Stimulated activated CD4-positive, alpha-beta T cell treated with anti-CD3 and anti-CD28 coated beads, Interleukin-2, amount 100 ng/mL, for 24 hours (primary cell): Measurements from ENCODE around the gene CD81.
"Not testable (repeated sequence)": the region's sequence is repeated elsewhere in the genome, so short reads cannot be mapped to it uniquely, and the experiment has no call there.

Experiments used
- DNase-seq, 2 donors: peaks; one replicate each; pipeline ENCODE4 v3.0.0-alpha.2; 2020

Gene CD81

DNA sequence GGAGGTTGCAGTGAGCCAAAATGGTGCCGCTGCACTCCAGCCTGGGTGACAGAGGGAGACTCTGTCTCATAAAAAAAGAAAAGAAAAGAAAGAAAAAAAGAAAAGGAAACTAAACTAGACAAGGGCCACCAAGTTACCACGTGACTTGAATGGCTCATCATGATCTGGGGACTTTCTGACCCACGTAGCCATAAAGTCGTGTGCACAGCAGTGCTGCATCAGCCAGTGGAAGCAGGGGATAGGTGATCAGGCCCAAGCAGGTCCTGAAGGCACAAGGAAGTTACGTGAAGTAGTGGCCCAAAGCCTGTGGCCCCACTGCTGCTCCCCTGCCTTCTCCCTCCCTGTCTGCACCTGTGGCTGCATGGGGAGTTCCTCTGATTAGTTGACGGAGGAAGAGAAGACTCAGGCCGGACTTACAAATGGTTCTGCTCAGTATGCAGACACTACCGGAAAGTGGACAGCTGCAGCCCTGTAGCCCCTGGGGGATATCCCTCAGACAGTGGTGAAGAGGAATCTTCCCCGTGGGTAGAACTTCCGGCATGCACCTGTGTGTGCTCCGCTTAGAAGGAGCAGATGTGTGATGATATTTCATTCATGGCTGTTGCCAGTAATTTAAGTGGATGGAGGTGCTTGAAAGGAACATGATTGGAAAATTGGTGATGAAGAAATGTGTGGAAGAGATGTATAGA lies 18.2 kb upstream of the CD81 start:
- no peak for DNase-seq

DNA sequence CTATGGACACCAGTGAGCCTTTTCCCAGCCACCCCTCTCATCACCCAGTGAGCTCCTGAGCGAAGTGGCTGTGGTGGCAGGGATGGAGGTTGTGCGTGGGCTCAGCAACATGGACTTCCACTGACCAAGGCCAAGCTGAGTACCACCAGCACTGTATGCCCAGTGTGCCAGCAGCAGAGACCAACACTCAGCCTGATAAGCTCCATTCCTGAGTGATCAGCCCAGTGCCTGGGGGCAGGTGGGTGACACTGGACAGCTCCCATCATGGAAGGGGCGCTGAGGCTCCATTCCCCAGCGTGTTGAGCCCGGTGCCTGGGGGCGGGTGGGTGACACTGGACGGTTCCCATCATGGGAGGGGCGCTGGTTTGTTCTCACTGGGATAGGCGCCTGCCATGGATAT lies 17.6 kb upstream of the CD81 start:
- DNase-seq: no peak

DNA sequence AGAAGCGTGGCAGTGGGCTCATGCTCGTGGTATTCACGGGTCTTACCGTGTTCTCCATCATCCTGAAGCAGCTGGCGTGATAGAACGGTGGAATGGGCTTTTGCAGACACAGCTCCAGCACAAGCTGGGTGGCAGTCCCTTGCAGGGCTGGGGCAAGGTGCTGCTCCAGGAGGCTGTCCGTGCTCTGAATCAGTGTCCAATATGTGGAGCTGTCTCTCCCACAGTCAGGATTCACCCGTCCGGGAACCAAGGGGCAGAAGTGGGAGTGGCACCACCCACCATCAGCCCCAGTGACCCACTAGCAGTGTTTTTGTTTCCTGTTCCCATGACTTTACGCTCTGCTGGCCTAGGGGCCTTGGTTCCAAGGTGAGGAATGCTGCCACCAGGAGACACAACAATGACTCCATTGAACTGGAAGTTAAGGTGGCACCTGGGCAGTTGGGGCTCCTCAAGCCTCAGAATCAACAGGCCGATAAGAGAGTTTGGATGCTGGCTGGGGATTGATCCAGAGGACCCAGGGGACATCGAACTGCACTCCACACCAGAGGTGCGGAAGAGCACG lies 16.9 kb upstream of the CD81 start:
- no peak for DNase-seq

DNA sequence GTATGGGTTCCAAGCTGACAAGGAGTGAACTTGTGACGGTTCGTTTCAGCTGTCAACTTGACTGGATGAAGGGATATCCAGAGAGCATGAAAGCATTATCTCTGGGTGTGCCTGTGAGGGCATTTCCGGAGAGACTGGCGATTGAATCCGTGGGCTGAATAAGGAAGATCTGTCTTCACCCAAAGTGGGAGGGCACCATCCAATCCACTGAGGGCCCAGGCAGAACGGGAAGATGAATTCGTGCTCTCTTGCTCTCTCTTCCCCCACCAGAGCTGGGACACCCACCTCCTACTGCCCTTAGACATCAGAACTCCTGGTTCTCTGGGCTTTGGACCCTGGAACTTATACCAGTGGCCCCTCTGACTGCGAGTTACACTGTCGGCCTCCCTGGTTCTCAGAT lies 15.5 kb upstream of the CD81 start:
- DNase-seq: no peak

DNA sequence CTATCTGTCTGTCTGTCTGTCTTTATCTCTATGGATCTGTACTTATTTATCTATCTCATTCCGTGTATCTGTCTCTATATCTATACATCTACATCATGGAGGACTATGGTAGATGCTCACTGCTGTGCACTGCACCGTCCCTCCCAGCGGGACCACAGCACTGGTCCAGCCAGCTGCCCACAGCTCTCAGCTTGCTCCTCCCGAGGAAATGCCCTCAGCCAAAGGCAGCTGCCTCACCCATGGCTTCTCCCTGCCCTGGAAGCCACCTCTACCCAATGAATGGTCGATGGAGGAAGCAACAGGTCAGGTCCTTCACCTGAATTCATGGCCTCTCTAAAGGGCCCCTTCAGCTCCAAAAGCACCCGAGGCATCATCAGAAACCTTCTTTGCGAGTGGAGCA lies 14.7 kb upstream of the CD81 start:
- DNase-seq: no peak

DNA sequence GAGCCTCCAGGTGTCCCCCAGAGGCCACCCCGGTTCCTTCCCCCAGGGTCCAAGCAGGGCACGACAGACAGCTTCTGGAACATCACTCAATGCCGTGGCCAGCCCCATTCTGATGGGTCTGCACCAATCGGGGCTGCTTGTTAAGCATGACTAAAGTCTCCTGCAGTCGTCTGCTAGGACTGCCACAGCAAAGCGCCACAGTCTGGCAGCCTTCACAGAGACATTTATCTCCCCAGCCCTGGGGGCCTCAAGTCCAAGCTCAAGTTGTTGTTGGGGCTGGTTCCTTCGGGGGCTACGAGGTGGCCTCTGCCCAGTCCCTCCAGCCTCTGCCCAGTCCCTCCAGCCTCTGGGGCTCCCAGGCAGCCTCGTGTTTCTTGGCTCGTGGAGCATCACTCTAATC lies 14.0 kb upstream of the CD81 start:
- no peak for DNase-seq

DNA sequence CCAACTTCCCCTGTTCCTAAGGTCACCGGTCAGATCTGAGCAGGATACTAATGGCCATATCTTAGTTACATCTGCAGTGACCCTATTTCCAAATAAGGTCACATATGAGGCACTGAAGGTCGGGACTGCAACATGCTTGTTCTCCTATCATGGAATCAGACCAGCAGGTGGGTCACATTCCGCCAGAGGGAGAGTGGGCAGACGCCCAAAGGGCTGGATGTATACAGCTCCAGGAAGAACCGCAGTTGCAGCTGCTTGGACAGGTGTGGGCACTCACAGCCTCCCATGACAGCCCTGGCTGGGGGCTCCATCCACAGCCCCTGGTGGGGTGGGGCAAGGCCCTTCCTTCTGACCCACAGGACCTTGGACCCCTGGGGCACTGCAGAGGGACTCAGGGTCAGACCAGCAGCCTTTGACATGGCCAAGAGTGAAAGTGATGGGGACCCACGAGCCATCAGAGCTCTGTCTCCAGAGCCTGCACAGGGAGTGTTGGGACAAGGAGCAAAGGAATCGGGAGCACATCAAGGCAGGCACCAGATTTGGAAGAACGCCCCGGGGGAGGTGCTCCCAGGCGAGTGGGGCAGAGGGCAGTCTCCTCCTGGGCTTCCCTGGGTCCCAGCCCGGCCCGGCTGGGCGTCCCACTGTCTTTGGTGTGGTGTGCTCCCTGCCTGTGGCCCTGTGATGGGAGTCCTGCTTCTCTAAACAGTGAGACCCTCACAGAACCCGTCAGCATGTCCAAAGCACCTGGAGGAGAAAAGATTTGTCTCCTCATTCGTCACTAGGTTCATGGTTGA lies 13.3 kb upstream of the CD81 start:
- no peak for DNase-seq

DNA sequence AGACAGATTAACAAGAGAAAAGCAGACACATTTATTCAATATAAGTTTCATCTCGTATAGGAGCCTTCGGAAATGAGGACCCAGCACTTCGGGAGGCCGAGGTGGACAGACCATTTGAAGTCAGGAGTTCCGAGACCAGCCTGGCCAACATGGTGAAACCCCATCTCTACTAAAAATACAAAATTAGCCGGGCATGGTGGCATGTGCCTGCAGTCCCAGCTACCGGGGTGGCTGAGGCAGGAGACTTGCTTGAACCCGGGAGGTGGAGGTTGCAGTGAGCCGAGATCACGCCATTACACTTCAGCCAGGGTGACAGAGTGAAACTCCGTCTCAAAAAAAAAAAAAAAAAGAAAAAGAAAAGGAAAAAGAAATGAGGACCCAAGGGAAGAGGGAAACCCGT lies 12.7 kb upstream of the CD81 start:
- not testable (repeated sequence) for DNase-seq

DNA sequence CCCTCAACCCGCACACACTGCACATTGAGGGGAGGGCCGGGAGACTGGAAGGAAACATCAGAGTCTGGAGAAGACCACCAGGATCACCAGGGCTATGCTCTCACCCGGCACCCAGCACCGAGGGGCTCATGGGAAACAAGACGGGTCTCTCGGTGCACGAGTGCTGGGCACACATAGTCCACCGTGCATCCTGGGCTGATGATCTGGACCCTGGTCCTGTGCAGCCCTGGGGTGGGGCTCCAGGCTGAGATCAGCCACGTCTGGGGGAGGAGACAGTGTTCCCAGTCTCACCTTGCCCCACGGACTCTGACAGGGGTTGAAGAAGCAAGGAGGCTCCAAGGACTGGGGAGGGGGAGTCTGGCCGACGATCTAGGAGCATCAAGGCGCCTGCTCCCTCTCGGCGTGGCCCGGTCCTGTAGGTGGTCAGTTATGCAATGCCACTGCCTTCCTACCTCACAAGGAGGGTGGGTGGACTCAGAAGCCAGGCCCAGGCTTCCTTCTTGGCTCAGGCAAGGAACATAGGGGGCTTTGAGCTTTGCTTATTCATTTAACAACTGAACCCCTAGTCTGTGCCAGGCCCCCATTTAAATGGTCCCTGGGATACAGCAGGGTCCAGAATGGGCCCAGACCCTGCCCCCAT lies 11.4 kb upstream of the CD81 start:
- DNase-seq: no peak

DNA sequence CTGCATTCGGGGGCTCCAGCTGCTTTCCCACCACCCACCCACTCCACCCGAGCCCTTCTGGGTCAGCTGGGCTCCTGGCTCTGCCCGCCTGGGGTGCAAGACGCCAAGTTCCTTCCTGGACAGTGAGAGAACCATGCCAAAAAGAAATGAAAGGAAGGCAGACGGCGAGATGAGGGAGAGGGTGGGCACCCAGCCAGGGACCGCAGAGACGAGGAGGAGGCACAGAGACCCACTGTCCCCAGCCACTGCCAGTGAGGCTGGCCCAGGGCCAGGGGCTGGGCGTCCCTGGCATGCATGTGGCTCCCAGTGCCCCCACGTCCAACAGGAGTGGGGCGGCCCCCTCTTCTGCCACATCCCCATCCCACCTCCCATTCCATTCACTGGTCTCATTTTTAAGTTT lies 10.8 kb upstream of the CD81 start:
- no peak for DNase-seq

DNA sequence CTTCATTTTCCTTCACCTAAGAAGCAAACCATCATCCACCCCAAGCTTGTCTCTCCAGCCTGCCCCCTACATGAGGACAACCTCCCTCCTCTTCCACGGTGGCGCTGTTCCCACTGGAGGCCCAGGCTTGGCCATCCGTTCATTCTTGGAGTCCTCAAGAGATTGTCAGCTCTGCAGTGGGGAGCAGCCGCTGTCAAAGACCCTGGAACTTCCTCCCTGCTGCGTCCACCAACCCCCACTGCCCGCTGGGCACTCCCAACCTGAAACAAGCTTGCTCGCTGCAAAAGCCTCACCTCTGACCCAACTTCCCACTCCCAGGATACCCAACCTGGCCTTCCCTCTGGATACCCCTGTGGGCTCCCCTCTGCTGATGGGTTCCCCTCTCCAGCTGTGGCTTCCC lies 10.4 kb upstream of the CD81 start:
- no peak for DNase-seq

DNA sequence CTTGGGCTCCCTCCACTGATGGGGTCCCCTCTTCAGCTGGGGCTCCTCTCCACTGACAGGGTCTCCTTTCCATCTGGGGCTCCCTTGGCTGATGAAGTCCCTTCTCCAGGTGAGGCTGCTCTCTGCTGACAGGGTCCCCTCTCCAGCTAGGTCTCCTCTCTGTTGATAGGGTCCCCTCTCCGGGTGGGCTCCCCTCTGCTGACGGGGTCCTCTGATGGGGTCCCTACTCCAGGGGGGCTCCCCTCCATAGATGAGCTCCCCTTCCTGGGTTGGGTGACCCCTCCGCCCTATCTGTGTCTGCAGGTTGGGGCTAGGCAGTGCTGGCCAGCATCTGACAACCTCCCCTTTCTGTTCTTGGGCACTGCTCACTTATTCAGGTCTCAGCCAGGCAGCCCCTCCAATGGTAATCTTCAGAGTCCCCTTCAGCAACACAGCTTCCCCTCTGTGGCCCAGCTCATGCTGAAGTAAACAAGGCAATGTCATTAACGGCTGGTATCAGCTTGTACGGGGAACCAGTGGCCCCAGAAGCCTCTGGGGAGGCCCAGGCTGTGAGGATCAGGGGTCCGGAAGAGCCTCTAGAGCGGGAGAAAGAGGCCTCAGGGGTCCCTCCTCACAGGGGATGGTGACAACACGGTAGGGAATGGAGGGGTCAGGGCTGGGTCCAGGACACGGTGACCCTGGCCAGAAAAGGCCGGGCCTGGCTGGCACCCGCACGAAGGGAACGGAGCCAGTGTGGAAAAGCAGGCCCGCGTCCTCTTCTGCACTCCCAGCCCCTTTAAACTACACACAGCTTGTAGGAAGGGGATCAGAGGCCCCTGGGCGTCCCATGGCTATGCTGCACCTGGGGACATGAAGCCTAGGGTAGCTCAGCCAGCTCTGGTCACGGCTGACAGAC lies 9.6 kb upstream of the CD81 start:
- DNase-seq: no peak

DNA sequence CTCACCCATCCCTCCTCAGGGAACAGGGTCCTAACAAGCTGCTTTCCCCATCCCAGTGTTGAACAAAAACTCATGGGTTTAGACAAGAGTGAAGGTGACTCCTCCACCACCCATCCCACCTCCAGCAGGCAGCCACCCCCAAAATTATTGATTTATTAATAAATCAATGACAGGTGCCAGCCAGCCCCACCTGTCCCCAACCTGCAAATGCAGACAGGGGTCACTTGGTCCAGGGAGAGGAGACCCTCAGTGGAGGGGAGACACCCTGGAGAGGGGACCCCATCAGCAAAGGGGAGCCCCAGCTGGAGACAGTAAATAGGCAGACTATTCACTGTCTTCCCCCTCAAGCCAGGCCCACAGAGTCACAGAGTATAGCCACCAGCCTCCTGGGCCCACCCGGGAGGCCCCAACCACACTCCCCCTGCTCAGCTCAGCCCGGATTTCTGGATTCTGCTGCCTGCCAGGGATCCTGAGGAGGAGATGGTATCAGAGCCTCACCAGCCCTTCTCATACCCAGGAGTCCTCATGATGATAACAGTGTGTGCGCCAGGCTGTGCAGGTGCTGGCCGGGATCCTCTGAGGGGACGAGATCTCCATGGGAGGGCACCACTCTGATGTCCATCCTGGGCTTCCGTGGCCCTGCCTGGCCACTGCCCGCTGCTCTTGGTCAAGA lies 8.8 kb upstream of the CD81 start:
- no peak for DNase-seq

DNA sequence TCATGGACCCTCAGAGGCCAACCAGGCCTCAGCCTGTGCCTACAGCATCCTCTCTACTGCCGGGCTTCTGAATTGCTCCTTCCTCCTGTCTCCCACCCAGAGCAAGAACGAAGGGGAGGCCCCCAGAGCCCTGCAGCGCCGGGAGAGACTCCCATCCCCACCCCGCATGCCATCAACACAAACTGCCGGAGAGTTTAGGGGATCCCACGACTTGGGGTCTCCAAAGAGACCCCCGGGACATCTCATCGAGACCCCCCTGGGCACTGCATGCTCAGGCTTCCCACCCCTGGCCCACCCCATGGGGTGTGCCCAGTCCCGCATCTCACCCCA lies 8.3 kb upstream of the CD81 start:
- DNase-seq: no peak

DNA sequence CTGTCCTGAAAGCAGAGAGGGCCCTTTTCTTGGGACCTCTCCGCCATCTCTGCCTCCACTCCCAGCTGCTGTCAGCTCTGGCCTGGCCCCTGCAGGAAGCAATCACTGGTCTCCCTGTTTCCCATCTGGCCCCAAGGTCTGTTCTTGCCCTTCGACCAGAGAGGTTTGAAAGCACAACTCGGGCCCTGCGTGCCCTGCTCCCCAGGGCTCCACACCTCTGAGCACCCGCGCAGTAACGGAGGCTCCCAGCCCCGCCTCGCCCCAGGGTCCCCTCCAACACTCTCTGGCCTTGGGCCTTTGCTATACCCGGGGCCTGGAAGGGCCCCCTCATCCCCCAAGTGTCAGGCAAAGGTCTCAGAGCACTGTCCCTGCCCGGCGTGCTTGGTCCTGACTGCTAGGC lies 7.8 kb upstream of the CD81 start:
- no peak for DNase-seq

DNA sequence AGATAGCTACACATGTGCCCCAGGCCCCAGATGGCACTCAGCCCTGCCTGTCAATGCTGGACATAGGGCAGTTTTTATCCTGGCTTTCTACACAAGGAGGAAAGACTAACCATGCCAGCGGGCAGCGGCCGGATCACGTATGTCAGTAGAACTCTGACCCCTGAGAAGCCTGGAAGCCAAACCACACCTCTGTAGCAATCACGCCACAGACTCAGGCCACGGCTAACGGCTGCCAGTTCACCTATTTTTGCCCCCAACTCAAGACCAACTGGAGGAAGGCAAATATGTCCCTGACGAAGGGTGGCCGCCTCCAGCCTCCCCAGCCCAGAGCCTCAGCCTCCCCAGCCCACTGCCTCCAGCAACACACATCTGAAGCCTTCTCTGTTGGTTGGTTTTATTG lies 7.2 kb upstream of the CD81 start:
- DNase-seq: no peak

DNA sequence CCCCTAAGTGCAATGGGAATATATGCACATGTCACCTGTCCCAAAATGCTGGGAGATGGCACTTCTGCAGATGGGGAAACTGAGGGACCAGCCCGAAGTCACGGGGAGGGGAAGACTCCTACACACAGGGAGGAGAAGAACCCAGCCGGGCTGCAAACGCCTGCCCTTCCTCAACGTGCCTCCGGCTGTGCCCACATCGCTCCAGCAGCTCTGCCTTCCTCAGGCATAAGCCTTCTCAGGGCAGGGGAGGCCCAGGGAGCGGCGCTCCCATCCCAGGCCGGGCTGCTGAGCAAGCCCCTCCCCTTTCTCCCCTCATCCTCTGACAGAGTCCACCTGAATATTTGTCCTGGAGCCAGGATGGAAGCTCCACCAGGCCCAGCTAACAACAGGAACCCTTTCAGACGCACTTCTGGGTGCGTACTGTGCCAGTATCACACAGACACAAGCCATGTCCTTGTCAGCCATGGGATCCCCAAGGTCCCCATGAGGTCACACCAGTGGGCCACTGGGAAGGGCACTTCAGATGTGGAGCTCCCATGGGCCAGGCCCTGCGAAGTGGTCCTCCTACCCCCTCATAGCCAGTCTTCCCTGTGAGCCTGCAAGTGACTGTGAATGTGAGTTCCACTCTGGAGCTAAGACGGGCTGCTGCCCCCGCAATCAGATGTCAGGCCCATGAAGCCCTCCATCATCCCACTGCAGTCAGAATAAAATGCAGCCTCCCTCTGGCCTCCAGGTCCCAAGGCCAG lies 2.5 kb upstream of the CD81 start:
- no peak for DNase-seq

DNA sequence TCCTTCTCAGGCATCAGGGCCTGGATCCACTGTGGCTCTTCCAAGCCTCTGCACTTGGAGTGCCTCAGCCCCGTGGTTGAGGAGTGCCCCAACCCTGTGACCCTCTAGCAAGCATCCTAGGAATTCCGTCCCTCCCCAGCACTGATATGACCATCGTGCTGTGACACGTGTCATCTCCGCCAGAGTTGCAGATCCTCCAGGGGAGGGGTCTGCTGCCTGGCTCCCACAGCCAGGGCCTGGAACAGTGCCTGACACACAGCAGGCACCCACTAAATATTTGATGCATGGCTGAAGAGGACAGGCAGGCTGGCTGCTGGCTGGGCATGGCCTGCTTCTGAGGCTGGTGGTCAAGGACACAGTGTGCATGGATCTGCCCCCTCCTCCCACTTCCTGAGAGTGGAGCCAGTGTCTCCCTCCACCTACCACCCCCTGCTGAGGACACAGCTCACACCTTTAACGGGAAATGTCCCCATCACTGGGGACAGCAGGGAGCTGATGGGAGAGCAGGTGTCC lies 1.7 kb upstream of the CD81 start:
- no peak for DNase-seq

DNA sequence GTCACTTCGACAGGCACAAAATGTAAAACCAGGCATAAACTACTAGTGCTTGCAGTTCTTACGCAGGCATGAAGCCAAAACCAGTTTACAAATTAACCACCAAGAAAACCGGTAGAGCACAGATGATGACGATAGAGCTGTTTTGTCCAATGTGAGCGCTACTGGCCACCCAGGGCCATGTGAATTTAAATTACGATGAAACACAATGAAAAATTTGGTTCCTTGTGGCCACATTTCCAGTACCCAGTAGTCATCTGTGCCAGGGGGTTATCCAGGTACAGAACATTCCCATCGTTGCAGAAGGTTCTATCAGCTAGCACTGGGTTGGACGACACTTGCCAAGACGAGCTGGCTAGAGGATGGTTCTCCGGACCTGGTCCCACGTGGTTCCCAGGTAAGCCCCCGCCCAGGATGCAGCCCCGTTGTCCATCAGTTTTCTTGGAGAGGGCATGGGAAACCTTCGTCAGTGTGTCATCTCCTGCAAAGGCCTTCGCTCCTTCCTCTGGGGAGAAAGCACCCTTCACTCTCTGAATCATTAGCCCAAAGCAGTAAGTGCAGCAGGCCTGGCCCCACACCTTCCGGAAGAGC lies 1.1 kb upstream of the CD81 start:
- no peak for DNase-seq

DNA sequence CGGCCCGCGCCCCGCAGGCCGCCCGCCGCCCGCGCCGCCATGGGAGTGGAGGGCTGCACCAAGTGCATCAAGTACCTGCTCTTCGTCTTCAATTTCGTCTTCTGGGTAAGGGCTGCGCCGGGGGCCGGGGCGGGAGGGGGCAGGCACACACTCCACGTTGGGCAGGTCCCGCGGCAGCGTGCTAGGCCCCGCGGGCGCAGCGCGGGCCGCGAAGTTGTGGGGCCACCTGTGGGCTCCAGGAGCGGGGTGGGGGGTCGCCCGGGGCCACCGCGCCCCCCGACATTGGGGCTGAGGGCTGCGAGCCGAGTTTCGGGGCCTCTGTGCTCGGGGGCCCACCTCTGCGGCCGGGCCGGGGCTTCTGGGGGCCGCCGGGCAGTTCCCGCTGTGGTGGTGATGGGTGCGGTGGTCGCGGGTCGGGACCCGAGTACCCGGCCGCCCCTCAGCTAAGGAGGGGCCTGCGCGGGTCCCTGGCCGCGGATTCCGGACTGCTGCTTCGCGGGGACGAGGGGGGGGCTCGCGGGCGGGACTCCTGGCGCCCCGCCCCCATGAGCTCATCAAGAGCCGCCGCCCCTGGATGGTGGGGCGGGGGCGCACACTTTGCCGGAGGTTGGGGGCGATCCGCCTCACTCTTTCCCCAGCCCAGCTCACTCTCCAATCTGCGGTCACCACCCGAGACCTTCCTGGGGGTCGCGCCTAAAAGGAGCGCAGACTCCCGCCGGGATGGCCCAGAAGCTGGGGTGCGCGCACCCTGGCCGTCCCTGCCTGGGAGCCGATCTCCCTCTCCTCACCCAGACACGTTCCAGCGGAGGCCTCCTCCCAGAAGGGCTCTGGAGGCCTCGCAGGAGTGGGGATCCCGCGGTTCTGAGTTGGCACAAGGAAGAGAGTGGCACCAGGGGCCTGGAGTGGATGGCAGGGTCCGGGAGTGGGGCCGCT lies 667 bp downstream of the CD81 start:
- DNase-seq: peak; percentile 69 to 72
